HCT116 (cell line): ENCODE data around the gene ERLIN1. TPM values are rescaled to one million over a fixed set of nuclear protein-coding genes. Genes with fewer than 3 reads are reported as not detected.

Experiments used
- ATAC-seq: fragments of 200-7000 bp; cut with Tn5 transposase; 2 replicates; pipeline ENCODE4 v1.9.1; 2020; ENCODE audit warnings: mild to moderate bottlenecking, moderate library complexity
- BruUV-seq: library from RNA; stranded (reverse); fragments of 400-500 nt; replicated peaks from 2 replicates; lab custom pipeline; 2021; lab: Mats Ljungman, UMichigan
- CTCF ChIA-PET: fragments of 300-600 bp; sonication (Branson Sonifier 250); formaldehyde crosslinking; loops from one replicate; lab custom pipeline; 2021; ENCODE audit warnings: antibody characterized with exemption; lab: Charles Lee
- POLR2A ChIA-PET: fragments of 300-600, 350-600 bp; sonication (Branson Sonifier 250); formaldehyde crosslinking; loops from one replicate; lab custom pipeline; 2021; ENCODE audit warnings: antibody characterized with exemption; lab: Charles Lee
- RAD21 ChIA-PET, 2 experiments: fragments of 300-600 bp; sonication (Branson Sonifier 250); formaldehyde crosslinking; loops; one replicate each; lab custom pipeline; 2023; ENCODE audit warnings: low total read pairs in 2 of 2; ENCODE audit not compliant: uncharacterized antibody in 2 of 2, unreplicated experiment in 2 of 2, low non-redundant PET in 1 of 2; lab: Charles Lee
- DNase-seq: peaks from one replicate; pipeline ENCODE4 v3.0.0-alpha.2; 2010; ENCODE audit warnings: low read depth, low spot score
- H2AFZ ChIP-seq: fragments of 200-600 bp; shearing (Covaris generic), sonication (generic); 2 replicates; pipeline ENCODE4 v1.6.1; 2017; ENCODE audit warnings: low read depth, mixed run types, mixed read lengths, antibody characterized with exemption, low read length; ENCODE audit not compliant: poor library complexity, severe bottlenecking
- H3K27ac ChIP-seq: 2 replicates; pipeline ENCODE4 v1.5.1; 2012; ENCODE audit warnings: low read depth, low read length
- H3K27me3 ChIP-seq: fragments of 200-600 bp; sonication (generic); 2 replicates; pipeline ENCODE4 v1.6.1; 2016; ENCODE audit warnings: mixed run types, low read length, mixed read lengths; ENCODE audit not compliant: insufficient read depth
- H3K36me3 ChIP-seq, 2 experiments: fragments of 200-500 bp in 1 of 2; fragments of 200-600 bp in 1 of 2; sonication (Bioruptor generic) in 1 of 2; sonication (generic) in 1 of 2; 2 replicates each; pipeline versions ENCODE4 v1.5.1 to v1.6.1; 2014 to 2016; ENCODE audit warnings: low read length in 2 of 2, inconsistent platforms in 1 of 2, mixed read lengths in 1 of 2, mixed run types in 1 of 2; ENCODE audit not compliant: insufficient read depth in 2 of 2, control insufficient read depth in 1 of 2
- H3K4me1 ChIP-seq, 2 experiments: fragments of 200-600 bp in 1 of 2; sonication (generic) in 1 of 2; 2 replicates each; pipeline versions ENCODE4 v1.5.1 to v1.6.1; 2012 to 2017; ENCODE audit warnings: low read length in 2 of 2, inconsistent platforms in 1 of 2, mild to moderate bottlenecking in 1 of 2, mixed read lengths in 1 of 2, mixed run types in 1 of 2, moderate library complexity in 1 of 2; ENCODE audit not compliant: insufficient read depth in 2 of 2, control insufficient read depth in 1 of 2
- H3K4me2 ChIP-seq: fragments of 200-600 bp; sonication (generic); 2 replicates; pipeline ENCODE4 v1.6.1; 2017; ENCODE audit warnings: mixed run types, low read length, mixed read lengths
- H3K4me3 ChIP-seq, 2 experiments: fragments of 200-600 bp in 1 of 2; sonication (generic) in 1 of 2; replicated peaks in 1 of 2; 2 replicates each; pipeline ENCODE4 v1.5.1; 2011 to 2016; ENCODE audit warnings: low read length in 2 of 2, control low read depth in 1 of 2, low read depth in 1 of 2, mild to moderate bottlenecking in 1 of 2, mixed read lengths in 1 of 2, mixed run types in 1 of 2
- H3K79me2 ChIP-seq: fragments of 200-600 bp; sonication (generic); 2 replicates; pipeline ENCODE4 v1.6.1; 2017; ENCODE audit warnings: mild to moderate bottlenecking, mixed run types, low read length, moderate library complexity, mixed read lengths; ENCODE audit not compliant: insufficient read depth
- H3K9ac ChIP-seq: fragments of 200-600 bp; sonication (generic); 2 replicates; pipeline ENCODE4 v1.6.1; 2016; ENCODE audit warnings: low read length, mixed read lengths
- H3K9me2 ChIP-seq: fragments of 200-600 bp; sonication (generic), shearing (Covaris generic); 2 replicates; pipeline ENCODE4 v1.6.1; 2017; ENCODE audit warnings: mixed run types, mild to moderate bottlenecking, moderate library complexity; ENCODE audit not compliant: insufficient read depth
- H3K9me3 ChIP-seq, 2 experiments: fragments of 200-500 bp in 1 of 2; fragments of 200-600 bp in 1 of 2; sonication (Bioruptor generic) in 1 of 2; sonication (generic) in 1 of 2; 2 replicates each; pipeline ENCODE4 v1.6.1; 2014 to 2017; ENCODE audit warnings: low read length in 2 of 2, mixed read lengths in 2 of 2, inconsistent platforms in 1 of 2, low read depth in 1 of 2, mild to moderate bottlenecking in 1 of 2, mixed run types in 1 of 2, moderate library complexity in 1 of 2; ENCODE audit not compliant: control insufficient read depth in 1 of 2, insufficient read depth in 1 of 2
- H4K20me1 ChIP-seq: fragments of 200-600 bp; sonication (generic), shearing (Covaris generic); 2 replicates; pipeline ENCODE4 v1.6.1; 2017; ENCODE audit warnings: mixed run types, mild to moderate bottlenecking, moderate library complexity; ENCODE audit not compliant: insufficient read depth
- CBX3 ChIP-seq: IDR thresholded peaks from 2 replicates; pipeline ENCODE4 v1.6.1; 2012; ENCODE audit warnings: low read depth
- CTCF ChIP-seq, 3 experiments: fragments of 200-600 bp in 1 of 3; sonication (generic) in 1 of 3; IDR thresholded peaks in 2 of 3; conservative IDR thresholded peaks in 1 of 3; 2 replicates each; pipeline ENCODE4 v1.5.1; 2012 to 2017; ENCODE audit warnings: low read depth in 2 of 3, low read length in 2 of 3, antibody characterized with exemption in 1 of 3, borderline replicate concordance in 1 of 3, control low read depth in 1 of 3, mild to moderate bottlenecking in 1 of 3, mixed read lengths in 1 of 3, mixed run types in 1 of 3, moderate library complexity in 1 of 3; ENCODE audit not compliant: insufficient read depth in 1 of 3
- EGR1 ChIP-seq: IDR thresholded peaks from 2 replicates; pipeline ENCODE4 v1.6.1; 2012; ENCODE audit warnings: low read depth
- EZH2phosphoT487 ChIP-seq: fragments of 200-600 bp; IDR thresholded peaks from 2 replicates; pipeline ENCODE4 v1.6.1; 2018; ENCODE audit warnings: antibody characterized with exemption, borderline replicate concordance
- FOSL1 ChIP-seq: IDR thresholded peaks from 2 replicates; pipeline ENCODE4 v1.6.1; 2012; ENCODE audit warnings: low read depth
- MAX ChIP-seq: IDR thresholded peaks from 2 replicates; pipeline ENCODE4 v1.6.1; 2012
- POLR2A ChIP-seq: IDR thresholded peaks from 2 replicates; pipeline ENCODE4 v1.7.0; 2011; ENCODE audit warnings: borderline replicate concordance; ENCODE audit not compliant: insufficient read depth, insufficient read length; ENCODE audit errors: extremely low read depth
- SRF ChIP-seq: IDR thresholded peaks from 2 replicates; pipeline ENCODE4 v1.6.1; 2012; ENCODE audit warnings: low read depth
- TCF7L2 ChIP-seq: IDR thresholded peaks from 2 replicates; pipeline ENCODE4 v1.7.0; 2011; ENCODE audit warnings: borderline replicate concordance, inconsistent platforms; ENCODE audit not compliant: insufficient read depth, insufficient read length; ENCODE audit errors: extremely low read depth
- YY1 ChIP-seq: IDR thresholded peaks from 2 replicates; pipeline ENCODE4 v1.6.1; 2011; ENCODE audit warnings: low read length, low read depth, moderate library complexity, mild to moderate bottlenecking; ENCODE audit not compliant: insufficient replicate concordance; ENCODE audit errors: extremely low read depth
- ZBTB33 ChIP-seq: IDR thresholded peaks from 2 replicates; pipeline ENCODE4 v1.6.1; 2011; ENCODE audit warnings: mild to moderate bottlenecking, low read length, moderate library complexity; ENCODE audit not compliant: insufficient replicate concordance; ENCODE audit errors: extremely low read depth
- ZFX ChIP-seq: fragments of 450-650 bp; IDR thresholded peaks from 2 replicates; pipeline ENCODE4 v1.6.1; 2017
- intact Hi-C: fragments of 100-400 bp; cut with micrococcal nuclease; formaldehyde crosslinking; loops from 2 replicates; pipeline ENCODE4 v1.10.0; 2022
- total RNA-seq: library from RNA; stranded (reverse); gene quantifications from one replicate; pipeline ENCODE4 v1.2.1, GENCODE V29; 2021; ENCODE audit not compliant: unreplicated experiment
- TF ChIP-seq, protein P1 (sequence below): IDR thresholded peaks from 2 replicates; pipeline ENCODE4 v1.6.1; 2012

Gene ERLIN1
- total RNA-seq, 1 experiment from 2014 or later: 64.5 TPM

DNA sequence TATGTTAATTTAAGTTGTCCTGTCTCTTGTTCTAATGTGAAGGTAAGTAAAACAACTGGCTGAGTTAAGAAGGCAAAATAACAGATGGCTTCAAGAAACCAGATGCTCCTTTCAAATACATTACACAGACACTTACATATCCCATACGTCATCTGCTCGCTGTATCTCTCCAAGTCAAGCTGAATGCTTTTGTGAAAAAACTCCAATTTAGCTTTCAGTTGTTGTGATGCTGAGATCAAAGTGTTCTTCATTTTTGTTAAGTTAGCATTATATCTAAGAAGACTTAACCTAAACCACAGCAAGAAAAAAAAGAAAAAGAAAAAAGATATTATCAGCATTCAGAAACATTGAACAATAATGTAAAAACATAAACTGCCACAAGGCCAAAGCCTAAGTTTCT is 18.5 kb upstream of the ERLIN1 start:
- ChIA-PET RAD21 (no interaction called here), POLR2A (no interaction called here), CTCF (no interaction called here)
- Histone ChIP-seq H3K27me3 (no peaks in the 10 kb centered on the region), H3K4me3 (no peak overlapping the region), H3K9ac (no peak overlapping the region), H3K4me2 (no peak overlapping the region), H3K36me3 (peaks cover 45 to 64% of the 10 kb centered on the region in 2 experiments), H3K27ac (no peak overlapping the region), H3K79me2 (no peaks in the 10 kb centered on the region), H3K9me3 (no peaks in the 10 kb centered on the region), H3K4me1 (no peaks in the 10 kb centered on the region), H2AFZ (no peak overlapping the region), H3K9me2 (no peaks in the 10 kb centered on the region), H4K20me1 (no peaks in the 10 kb centered on the region)
- intact Hi-C loops: no loop called here
- ATAC-seq (no peak), DNase-seq (no peak)
- no peak for TF ChIP-seq ZFX
- TF ChIP-seq YY1: no peak
- TF ChIP-seq FOSL1: no peak
- TF ChIP-seq CBX3: no peak
- no peak for TF ChIP-seq EGR1
- TF ChIP-seq SRF: no peak
- no peak for TF ChIP-seq EZH2phosphoT487
- no TSS peak for BruUV-seq

DNA sequence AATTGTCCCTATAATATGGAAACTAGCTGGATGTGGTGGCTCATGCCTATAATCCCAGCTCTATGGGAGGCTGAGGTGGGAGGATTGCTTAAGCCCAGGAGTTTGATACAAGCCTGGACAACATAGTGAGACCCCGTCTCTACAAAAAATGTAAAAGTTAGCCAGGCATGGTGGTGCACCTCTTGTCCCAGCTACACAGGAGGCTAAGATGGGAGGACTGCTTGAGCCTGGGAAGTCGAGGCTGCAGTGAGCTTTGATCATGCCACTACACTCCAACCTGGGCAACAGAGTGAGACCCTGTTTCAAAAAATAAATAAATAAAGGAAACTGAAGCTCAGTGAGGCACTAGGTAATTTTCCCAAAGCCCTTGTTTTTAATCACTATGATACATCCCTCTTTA is 15.7 kb upstream of the ERLIN1 start:
- Histone ChIP-seq H3K27ac (no peak overlapping the region), H3K9ac (no peak overlapping the region), H3K4me1 (no peaks in the 10 kb centered on the region), H2AFZ (no peak overlapping the region), H3K9me3 (no peaks in the 10 kb centered on the region), H3K4me2 (no peak overlapping the region), H3K9me2 (no peaks in the 10 kb centered on the region), H4K20me1 (no peaks in the 10 kb centered on the region), H3K36me3 (peaks cover 53 to 59% of the 10 kb centered on the region in 2 experiments)
- no TSS peak for BruUV-seq
- ChIA-PET POLR2A (no interaction called here), RAD21 (no interaction called here), CTCF (no interaction called here)
- intact Hi-C loops: no loop called here
- ATAC-seq: no peak
- no peak for DNase-seq
- no peak for TF ChIP-seq ZBTB33
- TF ChIP-seq TCF7L2: no peak
- TF ChIP-seq, protein P1, sequence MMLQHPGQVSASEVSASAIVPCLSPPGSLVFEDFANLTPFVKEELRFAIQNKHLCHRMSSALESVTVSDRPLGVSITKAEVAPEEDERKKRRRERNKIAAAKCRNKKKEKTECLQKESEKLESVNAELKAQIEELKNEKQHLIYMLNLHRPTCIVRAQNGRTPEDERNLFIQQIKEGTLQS: no peak
- no peak for TF ChIP-seq POLR2A
- TF ChIP-seq MAX: no peak
- TF ChIP-seq YY1: no peak
- TF ChIP-seq CTCF (IDR thresholded peaks at IDR 0.05 in 2 of 3, conservative IDR thresholded peaks at IDR 0.05 in 1 of 3; ENCODE audit: borderline replicate concordance in 1 of 3, insufficient read depth in 1 of 3, low read depth in 2 of 3, low read length in 2 of 3): no peak
- TF ChIP-seq, all 23 proteins: peak for 0
- Histone ChIP-seq H3K4me3 (no peak overlapping the region), H3K79me2 (no peaks in the 10 kb centered on the region), H3K27me3 (no peaks in the 10 kb centered on the region)
